GM12801 (cell line): Measurements from ENCODE around the gene B4GALT1.

Source experiments
- TF ChIP-seq, protein P1 (sequence below): IDR thresholded peaks from one replicate; pipeline ENCODE4 v1.5.1; 2011; ENCODE audit warnings: control low read depth; ENCODE audit not compliant: insufficient read length; ENCODE audit errors: extremely low read depth

The B4GALT1 gene

DNA sequence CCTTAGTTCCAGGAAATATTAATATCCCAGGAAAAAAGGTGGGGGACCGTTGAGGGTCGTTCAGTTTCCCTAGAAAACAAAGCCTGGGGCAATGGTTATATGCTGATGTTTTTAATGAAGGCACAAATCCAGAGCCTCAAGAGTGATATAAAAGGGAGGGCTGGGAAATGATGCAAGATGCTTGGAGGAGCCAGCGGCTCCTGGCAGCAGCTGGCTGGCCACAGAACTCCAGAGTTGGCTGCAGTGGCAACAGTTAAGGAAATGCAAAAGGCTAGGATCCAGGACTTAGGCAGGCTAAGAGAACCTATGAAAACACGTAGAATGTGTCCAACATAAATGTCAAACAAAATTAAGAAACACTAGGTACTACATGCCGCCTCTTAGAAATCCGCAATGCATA, 31.0 kb upstream of the B4GALT1 start:
- TF ChIP-seq, protein P1, sequence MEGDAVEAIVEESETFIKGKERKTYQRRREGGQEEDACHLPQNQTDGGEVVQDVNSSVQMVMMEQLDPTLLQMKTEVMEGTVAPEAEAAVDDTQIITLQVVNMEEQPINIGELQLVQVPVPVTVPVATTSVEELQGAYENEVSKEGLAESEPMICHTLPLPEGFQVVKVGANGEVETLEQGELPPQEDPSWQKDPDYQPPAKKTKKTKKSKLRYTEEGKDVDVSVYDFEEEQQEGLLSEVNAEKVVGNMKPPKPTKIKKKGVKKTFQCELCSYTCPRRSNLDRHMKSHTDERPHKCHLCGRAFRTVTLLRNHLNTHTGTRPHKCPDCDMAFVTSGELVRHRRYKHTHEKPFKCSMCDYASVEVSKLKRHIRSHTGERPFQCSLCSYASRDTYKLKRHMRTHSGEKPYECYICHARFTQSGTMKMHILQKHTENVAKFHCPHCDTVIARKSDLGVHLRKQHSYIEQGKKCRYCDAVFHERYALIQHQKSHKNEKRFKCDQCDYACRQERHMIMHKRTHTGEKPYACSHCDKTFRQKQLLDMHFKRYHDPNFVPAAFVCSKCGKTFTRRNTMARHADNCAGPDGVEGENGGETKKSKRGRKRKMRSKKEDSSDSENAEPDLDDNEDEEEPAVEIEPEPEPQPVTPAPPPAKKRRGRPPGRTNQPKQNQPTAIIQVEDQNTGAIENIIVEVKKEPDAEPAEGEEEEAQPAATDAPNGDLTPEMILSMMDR = no peak

DNA sequence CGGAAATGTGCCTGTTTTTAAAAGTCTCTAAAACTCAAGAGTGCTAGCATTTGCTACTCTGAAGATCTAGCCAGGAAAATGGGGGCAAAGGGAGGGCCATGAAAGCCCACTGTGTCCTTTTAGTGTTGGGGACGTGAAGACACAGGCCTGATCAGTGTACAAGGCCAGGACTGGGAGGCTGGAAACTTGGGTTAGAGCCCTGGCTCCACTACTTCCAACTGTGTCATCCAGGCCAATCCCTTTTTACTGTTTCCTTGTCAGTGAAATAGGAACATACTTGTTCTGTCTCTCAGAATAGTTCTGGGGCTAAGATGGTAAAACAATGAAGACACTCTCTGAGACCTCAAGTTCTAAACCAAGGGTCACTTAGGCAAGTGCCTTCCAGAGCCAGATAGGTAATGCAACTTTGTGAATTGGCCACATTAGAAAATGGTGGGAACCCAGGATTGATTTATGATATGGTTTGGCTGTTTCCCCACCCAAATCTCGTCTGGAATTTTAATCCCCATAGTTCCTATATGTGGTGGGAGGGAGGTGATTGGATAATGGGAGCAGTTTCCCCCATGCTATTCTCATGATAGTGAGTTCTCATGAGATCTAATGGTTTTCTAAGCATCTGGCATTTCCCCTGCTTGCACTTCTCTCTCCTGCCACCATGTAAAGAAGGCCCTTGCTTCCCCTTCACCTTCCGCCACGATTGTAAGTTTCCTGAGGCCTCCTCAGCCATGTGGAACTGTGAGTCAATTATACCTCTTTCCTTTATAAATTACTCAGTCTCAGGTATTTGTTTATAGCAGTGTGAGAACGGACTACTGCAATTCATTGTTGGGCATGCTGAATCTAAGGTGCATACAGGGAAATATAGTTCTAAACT, 30.4 kb upstream of the B4GALT1 start:
- TF ChIP-seq, protein P1 = no peak

DNA sequence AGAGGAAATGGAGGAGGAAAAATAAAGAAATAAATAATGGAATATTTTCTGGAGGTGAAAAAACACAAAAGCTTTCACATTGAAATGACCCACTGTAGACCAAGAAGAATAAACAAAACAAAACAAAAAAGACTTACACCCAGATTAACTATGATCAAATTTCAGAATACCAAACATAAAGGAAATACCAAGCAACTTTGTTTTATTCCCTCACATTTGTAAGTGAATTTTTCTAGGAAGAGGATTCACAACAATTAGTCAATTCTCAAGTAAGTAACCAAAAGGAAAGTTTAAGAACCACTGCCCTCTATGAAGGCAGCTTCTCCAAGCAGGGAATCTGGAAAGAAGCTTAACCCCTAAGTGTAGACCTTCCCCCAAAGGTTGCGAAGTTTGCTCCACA, 29.6 kb upstream of the B4GALT1 start:
- TF ChIP-seq, protein P1 = no peak

DNA sequence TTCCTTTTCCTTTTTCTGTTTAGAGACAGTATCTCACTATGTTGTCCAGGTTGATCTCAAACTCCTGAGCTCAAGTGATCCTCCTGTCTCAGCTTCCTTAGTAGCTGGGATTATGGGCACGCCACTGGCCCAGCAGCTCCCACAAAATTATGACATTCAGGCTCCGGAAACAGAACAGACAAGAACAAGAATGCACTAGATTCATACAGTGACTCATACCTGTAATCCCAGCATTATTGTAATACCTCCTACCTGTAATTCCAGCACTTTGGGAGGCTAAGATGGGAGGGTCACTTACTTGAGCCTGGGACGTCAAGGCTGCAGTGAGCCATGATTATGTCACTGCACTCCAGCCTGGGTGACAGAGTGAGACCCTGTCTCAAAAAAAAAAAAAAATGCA, 26.7 kb upstream of the B4GALT1 start:
- TF ChIP-seq, protein P1 = no peak

DNA sequence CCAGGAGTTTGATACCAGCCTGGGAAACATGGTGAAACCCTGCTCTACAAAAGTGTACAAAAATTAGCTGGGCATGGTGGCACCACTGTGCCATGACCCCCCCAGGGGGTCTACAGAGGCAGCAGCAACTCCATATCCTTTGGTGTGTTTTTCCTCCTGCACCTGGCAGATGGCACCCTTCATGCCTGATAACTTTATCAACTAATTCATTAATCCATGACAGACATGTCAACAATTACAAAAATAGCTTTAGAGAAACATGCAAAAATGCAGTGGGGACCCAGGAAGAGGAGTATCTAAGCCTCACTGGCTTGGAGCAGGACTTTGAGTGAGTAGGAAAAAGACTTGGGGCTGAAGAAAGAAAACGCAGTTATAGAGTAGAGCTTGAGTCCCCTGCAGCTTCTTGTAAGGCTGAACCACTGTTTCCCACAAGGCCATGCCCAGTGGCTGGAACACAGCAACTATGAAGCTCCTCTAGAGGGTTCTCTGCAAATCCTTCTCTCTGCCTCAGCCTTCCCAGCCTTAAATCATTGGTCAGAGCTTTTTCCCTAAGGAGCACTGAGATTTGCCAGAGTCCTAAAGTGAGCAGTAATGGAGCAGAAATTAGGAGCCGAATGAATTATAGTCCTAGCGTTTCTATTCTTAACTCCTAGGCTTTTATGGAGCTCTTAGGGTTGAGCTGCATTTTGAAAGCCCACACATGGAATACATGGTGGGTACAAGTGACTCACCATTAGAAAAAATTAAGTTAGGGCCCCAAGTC, 25.5 kb upstream of the B4GALT1 start:
- TF ChIP-seq, protein P1 = no peak

DNA sequence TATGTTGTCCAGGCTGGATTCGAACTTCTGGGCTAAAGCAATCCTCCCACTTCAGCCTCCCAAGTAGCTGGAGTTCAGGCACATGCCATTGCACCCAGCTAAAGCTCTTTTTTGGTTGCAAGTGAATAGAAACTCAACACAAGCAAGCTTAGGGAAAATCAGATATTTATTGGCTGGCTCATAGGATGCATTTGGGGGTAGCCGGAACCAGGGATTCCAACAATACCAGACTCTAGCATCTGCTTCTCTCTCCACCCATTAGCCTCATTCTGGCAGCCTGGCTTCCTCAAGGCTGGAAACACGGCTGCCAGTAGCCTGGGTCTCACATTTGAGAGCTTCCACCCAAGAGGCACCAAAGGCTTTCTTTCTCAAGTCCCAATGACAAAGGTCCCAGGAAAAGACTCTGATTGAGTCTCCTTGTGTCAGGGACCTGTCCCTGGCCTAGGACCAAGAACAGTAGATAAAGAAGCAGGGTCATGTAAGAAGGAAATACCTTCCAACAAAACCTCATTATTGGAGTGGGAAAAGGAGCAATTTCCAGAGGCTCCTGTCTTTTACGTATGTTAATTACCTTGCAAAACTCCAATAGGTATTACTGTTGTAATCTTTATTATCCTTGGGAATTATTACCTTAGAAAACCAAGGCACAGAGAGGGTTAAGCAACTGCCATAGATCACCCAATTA, 23.0 kb upstream of the B4GALT1 start:
- TF ChIP-seq, protein P1 = no peak

DNA sequence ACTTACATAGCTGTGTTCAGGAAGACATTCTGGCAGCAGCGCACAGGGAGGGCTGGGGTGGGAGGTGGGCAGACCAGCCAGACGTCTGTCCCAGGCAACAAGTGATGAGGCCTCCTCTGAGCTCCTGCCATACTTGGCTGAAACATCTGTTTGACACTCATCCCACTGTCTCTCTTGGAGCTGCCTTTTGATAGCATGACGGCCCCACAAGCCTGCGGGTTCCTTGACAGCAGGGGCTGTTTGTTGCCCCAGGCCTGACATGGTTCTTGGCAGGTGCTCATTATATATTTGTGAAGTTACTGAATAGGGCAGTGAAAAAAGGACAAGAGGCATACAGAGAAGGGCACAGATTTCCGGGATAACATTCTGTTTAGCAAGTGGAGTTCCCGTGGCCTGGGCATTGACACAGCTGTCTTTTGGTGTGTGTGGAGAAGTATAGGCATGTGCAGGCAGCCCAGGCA, 22.2 kb upstream of the B4GALT1 start:
- TF ChIP-seq, protein P1 = no peak
